ENCODE data around the gene DSN1.
A peak's percentile ranks its signal among the peaks of the same experiment; 100 is the strongest.
"Not testable (repeated sequence)": the region's sequence is repeated elsewhere in the genome, so short reads cannot be mapped to it uniquely, and the experiment has no call there.

Gene DSN1, protein sequence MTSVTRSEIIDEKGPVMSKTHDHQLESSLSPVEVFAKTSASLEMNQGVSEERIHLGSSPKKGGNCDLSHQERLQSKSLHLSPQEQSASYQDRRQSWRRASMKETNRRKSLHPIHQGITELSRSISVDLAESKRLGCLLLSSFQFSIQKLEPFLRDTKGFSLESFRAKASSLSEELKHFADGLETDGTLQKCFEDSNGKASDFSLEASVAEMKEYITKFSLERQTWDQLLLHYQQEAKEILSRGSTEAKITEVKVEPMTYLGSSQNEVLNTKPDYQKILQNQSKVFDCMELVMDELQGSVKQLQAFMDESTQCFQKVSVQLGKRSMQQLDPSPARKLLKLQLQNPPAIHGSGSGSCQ

DNA sequence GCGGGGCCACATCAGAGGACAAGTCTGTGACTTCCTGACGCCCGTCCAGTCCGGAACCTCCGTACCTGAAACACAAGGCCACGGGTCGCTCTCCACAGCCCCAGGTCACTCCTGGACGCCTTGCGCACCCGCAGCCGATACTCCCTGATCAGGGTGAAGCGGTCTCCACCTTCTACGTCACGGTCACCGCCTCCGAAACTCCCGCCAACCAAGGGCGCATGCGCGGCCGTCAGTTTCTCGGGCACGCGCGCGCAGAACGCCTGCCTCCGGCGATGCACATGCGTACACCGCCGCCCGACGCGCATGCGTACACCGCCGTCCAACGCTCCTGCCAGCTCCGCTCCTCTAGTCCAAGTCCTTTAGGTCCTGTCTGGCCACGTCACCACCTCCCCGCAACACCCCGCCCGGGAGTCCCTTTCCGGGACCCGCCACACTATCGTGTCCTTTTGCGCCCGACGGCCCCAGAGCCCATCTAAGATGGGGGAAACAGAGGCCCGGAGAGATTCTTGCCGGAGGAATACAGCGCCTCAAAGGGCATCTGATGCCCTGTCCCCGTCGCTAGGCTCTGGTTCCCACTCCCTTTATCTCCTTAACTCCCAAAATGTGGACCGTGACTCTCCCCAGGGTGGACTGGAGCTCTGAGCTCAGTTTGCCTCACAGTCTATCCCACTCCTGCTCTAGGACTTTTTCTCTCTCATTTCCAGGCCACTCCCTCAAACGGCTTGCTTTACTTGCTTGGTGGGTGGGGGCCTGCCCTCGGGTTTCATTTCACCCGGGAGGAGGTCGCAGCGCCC, at the start of gene DSN1:
Gene DSN1 (minus strand): TSS at position 167 of the 794 bp plus-strand sequence. CDS start 2,305 bp downstream, outside the sequence.
- DNase-seq (ENCODE audit: low read depth in 3 of 3) = peak; percentile 97 to 99 (median 98)

DNA sequence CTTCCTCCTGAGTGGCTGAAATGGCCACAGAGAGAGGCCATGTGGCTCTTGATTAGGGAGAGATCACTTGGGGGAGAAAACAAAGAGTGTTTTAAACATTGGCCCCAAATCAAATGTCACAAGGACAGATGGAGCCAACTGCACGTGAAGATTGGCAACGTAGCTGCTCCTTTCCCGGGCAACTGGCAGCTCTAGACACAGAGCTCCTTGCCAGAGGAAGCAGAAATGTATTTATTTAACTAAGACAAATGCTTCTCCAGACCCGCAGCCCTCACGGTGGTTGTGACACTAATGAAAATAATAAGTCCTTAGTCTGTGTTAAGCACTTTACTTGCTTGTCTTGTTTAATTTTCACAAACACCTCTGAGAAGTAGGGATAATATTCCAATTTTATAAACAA, 49.6 kb upstream of the DSN1 start:
- no peak for DNase-seq (ENCODE audit: low read depth in 3 of 3)

DNA sequence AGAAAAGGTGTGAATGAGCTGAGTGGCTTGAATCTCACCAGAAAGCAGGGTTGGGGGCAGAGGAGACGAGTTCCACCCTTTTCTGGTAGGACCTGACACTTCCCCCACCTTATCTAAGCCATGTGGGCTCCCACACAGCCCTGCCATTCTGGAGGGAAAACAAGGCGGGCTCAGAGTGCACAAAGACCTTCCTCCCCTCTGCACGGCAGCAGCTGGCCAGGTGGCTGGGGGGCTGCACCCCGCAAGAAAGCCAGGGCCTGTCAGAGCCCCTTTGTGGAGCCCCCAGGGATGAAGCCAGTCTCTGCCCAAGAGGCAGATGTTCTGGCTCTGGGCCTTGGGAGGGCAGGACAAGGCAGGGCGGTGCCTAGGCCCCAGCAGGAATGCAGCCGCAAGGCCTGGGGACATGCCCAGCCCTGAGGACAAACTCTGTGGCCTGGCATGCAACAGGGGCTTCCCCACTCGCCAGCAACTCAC, 48.4 kb upstream of the DSN1 start:
- DNase-seq (ENCODE audit: low read depth in 3 of 3) = no peak

DNA sequence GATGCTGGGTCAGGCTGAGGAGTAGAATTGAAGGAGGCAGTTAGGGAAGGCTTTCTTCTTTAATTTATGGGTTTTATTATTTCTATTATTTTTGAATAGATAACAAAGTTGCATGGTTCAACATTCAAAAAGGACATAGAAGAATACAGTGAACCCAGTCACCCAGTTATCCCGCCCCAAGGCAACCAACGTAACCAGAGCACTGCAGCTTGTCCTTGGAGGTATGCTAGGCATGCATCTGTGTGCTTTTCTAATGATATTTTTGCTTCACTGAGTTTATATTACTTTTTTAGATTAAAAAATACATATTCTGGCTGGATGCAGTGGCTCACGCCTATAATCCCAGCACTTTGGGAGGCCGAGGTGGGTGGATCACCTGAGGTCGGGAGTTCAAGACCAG, 47.4 kb upstream of the DSN1 start:
- DNase-seq (ENCODE audit: low read depth in 3 of 3) = no peak

DNA sequence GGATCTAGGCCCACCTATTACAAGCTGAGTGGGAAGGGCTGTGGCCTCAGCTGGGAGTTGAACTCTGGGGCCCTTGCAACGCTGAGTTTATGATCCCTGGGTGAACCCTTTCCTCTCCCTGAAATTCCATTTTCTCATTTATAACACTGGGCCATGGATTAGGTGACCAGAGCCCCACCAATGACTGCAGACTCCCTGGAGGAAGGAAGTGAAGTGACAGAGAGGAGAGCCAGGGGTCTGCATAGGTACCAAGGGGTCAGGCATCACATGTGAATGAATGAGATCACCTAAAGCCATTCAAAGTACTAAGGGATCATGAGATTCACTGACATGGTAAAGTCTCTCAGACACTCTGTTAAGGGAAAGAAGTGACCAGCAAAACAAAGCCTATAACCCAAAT, 46.5 kb upstream of the DSN1 start:
- DNase-seq (ENCODE audit: low read depth in 3 of 3) = no peak

DNA sequence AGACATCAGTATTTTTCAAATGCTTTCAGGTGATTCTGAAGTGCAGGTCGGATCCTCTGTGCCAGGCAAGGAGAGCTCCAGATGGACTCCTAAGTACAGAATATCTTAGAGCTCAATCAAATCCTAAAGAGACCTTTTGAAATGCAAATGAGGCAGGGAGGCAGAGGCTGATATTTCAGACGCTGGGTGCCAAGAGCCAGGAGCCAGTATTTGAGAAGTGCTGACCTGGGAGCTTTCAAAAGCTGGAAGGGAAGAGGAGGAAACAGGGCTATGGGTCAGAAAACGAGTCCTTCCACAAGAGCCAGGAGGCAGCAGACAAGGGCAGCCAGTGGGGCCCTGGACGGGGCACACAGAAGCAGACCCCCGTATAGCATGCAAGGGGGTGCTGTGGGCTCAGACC, 46.1 kb upstream of the DSN1 start:
- DNase-seq (ENCODE audit: low read depth in 3 of 3) = no peak

DNA sequence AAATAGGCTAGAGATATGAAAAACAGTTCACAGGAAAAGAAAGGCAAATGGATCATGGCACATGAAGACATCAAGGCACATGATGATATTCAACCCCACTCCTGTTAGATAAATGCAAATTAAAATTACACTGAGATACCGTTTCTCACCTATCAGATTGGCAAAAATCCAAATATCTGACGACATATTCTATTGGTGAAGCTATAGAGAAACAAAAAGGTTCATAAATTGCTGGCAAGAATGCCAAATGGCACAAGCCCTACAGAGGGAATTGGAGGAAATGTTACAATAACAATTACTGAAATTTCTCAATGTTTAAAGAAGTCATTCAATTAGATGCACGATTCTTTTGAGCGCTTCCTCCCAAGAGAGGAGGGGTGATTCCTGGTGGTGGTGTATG, 45.3 kb upstream of the DSN1 start:
- DNase-seq (ENCODE audit: low read depth in 3 of 3) = no peak

DNA sequence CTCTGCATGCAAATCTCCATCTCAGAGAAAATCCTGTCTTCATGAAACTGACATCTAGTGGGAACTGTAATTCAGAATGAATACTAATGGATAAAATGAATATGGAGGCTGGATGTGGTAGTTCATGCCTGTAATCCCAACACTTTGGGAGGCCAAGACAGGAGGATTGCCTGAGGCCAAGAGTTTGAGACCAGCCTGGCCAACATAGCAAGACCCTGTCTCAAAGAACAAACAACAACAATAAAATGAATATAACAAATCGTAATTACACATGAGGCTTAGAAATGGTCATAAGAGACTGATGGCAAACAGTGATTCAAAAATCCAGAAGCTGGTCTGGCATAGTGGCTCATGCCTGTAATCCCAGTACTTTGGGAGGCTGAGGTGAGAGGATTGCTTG, 44.6 kb upstream of the DSN1 start:
- DNase-seq (ENCODE audit: low read depth in 3 of 3) = no peak

DNA sequence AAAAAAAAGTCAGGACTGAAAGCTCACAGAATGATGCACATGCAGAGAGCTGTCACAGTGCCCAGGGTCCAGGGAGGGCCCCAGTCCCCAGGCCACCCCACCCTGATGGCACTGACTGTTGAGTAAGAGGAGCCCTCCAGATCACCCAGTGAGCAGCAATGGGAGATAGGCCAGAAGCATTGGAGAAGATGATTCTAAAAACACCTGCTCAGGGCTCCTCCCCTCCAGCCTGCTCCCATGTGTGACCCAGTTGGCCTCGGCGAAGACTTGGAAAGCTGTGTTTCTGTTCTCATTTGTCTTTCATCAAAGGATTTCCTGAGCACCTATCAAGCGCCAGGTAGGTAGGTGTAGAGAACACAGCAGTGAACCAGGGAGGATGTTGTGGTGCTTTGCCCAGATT, 43.9 kb upstream of the DSN1 start:
- DNase-seq (ENCODE audit: low read depth in 3 of 3) = no peak

DNA sequence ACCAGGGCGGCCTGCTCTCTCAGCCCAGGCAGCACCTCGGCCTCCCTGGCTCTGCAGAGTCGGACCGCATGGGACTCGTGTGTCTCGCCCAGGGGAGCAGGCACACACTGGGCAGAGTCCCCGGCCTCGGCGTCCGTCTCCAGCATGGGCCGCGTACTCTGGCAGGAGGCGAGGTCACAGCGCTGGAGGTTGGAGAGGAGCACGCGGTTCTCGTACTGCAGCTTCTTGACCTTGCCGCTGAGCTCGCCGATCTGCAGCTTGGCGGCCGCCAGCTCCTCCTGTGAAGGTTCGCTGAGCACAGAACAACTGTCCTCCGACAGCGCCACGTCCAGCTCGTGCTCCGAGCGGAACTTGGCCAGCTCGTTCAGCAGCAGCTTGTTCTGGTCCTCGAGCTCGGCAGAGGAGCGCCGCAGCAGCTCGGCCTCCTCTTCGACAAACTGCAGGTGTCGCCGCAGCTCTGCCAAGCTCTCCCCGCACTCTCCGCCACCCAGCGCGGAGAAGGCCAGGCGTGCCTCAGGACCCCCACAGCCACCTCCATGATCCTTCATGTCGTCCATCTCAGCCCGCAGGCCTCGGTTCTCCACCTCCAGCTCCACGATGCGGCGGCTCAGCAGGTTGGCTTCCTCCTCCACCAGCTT, 42.0 kb upstream of the DSN1 start:
- no peak for DNase-seq (ENCODE audit: low read depth in 3 of 3)

DNA sequence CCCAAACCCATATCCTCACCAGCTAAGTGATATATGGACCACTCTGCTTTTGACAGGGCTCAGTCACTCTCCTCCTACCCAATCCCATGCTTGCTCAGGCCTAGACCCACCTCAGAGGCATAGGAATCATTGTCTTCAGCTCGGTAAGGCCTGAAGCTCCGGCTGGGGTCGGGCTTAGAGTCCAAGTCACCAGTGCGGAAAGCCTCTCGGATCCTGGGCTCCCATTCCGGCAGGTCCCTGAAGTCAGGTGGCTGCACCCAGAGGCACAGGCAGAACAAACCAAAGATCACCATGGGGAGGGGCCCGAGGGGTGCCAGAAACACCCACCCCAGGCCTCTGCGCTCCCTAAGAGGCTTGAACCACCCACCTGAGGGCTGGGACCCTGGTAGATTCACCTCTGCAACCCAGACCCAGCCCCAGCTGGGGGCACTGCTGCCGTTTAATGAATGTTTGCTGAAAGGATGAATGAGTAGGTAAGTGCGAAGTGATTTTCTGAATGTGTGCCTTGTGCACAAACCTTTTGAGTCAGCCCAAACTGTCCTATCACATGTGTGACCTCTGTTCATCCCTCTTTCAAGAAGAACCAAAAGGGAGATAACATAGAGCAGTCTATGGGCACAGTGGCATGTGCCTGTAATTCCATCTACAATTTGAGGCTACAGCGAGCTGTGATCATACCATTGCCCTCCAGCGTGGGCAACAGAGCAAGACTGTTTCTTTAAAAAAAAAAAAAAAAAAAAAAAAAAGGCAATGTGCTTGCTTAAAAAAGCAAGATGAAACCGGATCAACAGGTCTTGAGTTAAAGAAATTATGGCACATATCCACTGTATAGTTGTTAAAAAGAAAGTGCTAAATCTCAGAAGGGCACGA, 39.3 kb upstream of the DSN1 start:
- DNase-seq (ENCODE audit: low read depth in 3 of 3) = no peak

DNA sequence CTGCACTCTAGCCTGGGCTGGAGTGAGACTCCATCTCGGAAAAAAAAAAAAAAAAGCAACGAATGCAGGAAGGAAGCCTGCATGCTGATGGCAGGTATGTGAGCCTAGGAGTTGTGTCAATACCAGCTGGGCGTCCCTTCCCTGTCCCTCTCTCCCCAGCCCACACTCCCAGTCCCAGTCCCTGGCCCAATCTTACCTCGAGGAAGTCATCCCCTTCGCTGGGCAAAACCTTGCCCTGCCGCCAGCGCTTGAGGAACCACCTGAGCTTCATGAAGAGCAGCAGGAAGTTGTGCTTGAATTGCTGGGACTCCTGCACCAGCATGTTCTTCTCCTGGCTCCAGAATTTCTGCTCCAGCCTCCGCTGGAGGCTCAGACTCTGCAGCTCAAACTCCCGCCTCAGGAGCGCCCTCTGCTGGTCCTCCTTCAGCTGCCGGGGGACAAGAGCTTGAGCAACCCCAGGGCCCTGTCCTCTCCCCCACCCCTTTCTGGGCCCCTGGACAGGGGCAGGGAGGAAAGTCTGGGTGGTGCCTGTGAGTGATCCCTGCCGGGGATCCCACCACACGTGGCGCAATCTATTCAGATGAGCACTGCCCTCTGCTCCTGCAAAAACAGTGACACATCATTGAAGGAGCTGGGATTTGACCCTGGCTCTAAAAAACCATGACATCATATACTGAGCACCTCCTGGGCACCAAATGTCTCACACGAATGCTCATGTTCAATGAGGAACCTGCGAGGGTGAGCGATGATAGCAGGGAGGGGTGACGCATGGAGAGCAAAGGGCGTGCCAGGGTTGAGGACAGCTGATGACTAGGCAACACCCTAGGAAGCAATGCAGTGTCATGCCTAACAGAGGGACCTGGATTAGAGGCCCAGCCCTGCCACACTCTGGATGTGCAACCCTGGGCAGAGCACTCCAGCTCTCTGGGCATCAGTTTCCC, 35.0 kb upstream of the DSN1 start:
- DNase-seq (ENCODE audit: low read depth in 3 of 3) = peak; percentile 47 to 76 (median 50)

DNA sequence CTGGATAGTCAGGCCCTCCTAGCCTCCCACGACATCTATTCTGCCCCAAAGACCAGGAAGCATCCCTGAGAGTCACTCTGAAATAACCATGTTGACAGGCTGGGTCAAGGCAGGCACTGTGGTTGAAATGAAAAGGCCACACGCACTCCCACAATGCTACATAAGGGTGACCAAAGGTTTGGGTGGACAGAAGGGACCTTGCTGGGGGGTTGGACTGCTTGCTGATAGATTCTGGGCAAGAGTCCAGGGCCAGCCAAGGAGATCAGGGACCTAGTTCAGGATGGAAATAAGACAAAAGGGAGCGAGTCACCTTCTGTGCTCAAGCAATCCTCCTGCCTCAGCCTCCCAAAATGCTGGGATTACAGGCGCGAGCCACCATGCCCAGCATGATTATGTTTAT, 32.5 kb upstream of the DSN1 start:
- no peak for DNase-seq (ENCODE audit: low read depth in 3 of 3)

DNA sequence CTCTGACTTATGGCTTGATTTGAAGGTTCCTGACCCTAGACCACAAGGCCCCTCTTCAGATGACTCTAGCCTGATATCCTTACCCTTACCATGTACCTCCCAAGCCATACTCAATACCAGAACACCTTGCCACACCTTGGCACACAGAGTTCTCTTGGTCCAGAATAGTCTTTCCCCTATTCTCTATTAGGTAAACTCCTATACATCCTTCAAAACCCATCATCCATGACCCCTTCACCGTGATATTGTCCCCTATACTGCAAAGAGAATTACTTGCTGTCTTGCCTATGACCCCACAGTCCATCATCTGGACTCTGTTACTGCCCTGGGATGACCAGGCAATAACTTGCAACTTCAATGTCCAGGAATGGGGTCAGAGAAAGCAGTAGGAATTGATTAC, 31.8 kb upstream of the DSN1 start:
- no peak for DNase-seq (ENCODE audit: low read depth in 3 of 3)

DNA sequence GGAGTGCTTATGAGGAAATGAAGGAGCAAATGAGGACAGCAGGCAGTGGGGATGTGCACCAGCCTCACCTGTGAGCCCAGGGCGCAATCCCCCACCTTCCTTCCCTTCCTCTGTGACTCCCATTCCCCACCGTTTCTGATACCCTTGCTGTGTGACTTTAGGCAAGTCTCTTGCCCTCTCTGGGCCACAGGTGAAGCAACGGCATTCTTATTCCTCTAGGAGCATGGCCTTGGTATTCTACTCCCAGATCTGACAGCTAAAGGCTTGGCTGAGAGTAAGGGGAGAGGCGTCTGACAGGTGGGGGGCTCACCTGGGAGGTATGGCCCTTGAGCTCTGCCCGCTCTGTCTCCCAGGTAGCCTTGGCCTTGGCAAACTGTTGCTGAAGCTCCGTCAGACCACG, 30.9 kb upstream of the DSN1 start:
- no peak for DNase-seq (ENCODE audit: low read depth in 3 of 3)

DNA sequence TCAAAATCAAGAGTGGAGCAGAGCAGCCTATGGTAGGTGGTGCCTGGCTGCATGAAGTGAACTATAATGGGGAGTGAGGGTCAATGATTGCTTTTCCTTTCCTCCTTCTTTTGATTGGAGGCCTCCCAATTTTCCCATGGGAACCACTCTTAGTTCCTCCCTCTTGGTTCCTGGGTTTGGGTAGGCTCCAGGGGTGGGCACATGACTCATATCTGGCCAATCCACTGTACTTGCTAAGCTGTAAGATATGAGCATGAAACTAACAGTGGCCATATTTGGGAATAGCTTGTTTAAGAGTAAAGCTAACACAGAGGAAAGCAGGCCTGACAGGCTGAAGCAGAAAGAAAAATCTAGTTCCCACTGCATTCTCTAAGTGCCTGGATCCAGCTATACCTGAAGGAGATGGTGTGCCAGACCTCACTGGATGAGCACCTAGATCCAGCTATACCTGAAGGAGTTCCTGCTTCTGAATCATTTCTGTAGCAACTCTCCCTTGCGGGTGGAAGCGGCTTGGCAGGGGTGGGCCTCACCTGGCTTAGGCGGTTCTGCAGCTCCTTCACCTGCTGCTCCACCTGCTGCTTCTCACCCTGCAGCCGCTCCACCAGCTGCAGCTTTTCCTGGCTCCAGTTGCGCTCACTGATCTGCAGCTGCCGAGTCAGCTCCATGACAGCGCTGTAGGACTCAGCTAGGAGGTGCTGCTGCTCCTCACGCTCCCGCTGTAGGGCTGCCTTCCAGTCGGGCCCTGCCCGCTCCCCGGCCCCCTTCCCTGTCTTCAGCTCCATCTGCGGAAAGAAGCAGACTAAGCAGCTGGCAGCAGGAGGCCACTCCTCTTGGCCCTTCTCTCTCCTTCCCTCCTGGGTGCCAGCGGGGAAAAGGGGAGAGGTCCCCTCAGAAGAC, 29.0 kb upstream of the DSN1 start:
- no peak for DNase-seq (ENCODE audit: low read depth in 3 of 3)

DNA sequence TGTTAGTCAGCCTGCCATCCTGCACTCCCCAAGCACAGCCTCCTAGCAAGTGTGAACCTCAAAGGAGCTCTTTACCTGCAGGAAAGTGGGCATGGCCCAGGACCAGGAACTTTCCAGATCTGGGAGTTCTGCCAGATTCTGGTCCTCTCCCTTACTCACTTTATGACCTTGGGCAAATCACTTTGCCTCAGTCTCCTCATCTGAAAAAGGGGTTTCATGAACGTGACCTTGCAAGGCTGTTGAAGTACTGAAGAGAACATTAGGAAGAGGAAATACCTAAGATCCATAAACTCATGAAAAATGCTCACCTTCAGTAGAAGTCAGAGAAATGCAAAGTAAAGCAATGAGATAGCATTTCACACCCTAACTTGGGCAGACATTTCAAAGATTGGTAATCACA, 26.8 kb upstream of the DSN1 start:
- DNase-seq (ENCODE audit: low read depth in 3 of 3) = no peak

DNA sequence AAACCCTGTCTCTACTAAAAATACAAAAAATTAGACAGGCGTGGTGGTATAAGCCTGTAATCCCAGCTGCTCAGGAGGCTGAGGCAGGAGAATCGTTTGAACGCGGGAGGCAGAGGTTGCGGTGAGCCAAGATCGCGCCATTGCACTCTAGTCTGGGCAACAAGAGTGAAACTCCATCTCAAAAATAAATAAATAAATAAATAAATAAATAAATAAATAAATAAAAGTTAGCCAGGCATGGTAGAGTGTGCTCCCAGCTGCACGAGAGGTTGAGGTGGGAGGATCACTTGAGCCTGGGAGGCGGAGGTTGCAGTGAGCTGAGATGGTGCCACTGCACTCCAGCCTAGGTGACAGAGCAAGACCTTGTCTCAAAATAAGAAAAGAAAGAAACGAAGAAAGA, 25.8 kb upstream of the DSN1 start:
- not testable (repeated sequence) for DNase-seq (ENCODE audit: low read depth in 3 of 3)

DNA sequence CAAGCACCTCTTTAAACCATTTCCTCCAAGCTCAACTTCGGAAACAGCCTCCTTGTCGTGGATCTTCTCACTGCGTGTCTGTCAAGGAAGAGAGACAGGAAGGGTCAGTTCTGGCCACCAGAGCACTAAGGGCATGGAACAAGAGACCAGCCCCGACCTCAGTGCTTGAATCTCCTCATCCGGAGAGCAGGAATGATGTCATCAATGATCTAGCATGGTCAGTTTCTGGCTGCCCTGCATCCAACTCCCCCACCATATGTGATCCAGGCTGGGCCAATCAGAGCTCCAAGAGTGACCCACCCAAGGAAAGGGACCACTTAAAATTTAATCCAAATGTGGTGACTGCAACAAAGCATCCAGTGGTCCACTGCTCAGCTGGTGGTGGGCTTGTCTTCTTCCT, 23.3 kb upstream of the DSN1 start:
- DNase-seq (ENCODE audit: low read depth in 3 of 3) = no peak

DNA sequence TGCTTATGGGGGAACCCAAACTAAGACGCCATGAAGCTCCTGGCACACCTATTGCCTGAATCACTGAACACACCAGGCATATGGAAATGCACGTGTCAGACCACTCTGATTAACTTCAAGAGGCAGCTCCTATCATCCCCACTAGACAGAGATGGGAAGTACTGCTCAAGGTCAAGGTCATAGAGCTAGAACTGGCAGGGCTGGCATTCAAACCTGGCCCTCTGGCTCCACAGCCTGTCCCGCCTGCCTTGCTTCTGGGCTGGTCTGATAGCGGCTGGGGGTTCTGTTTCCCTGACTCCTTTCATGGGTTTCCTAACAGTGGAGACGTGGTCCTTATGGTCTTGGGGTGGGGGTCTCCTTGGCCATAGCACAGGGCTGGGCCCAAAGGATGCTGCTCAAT, 22.6 kb upstream of the DSN1 start:
- DNase-seq (ENCODE audit: low read depth in 3 of 3) = no peak

Data from stimulated activated CD4-positive, alpha-beta T cell treated with anti-CD3 and anti-CD28 coated beads, TNF-alpha, amount 100 ng/mL, for 24 hours (primary cell).